Liver (tissue), 9 donors: ENCODE measurements around the gene TUBB3. TPM values are rescaled to one million over a fixed set of nuclear protein-coding genes. Genes with fewer than 3 reads are reported as not detected.

Source experiments
- DNase-seq: peaks from one replicate; pipeline ENCODE4 v3.0.0-alpha.2; 2017; ENCODE audit warnings: low spot score
- H3K27ac ChIP-seq, 2 donors: one replicate each; pipeline ENCODE4 v1.7.0; 2013; ENCODE audit warnings: inconsistent platforms in 2 of 2, low read length in 2 of 2, control low read depth in 1 of 2, low read depth in 1 of 2, mild to moderate bottlenecking in 1 of 2
- H3K27me3 ChIP-seq, 4 donors: one replicate each; pipeline versions ENCODE4 v1.6.1 to v1.7.0; 2013; ENCODE audit warnings: low read length in 3 of 4, inconsistent platforms in 1 of 4, mild to moderate bottlenecking in 1 of 4, moderate library complexity in 1 of 4; ENCODE audit not compliant: control insufficient read depth in 4 of 4, insufficient read depth in 4 of 4
- H3K36me3 ChIP-seq, 4 donors: one replicate each; pipeline versions ENCODE4 v1.6.1 to v1.7.0; 2013; ENCODE audit warnings: low read length in 3 of 4, mild to moderate bottlenecking in 3 of 4, low read depth in 1 of 4, moderate library complexity in 1 of 4; ENCODE audit not compliant: control insufficient read depth in 4 of 4, insufficient read depth in 3 of 4
- H3K4me1 ChIP-seq, 4 donors: one replicate each; pipeline versions ENCODE4 v1.6.1 to v1.7.0; 2013; ENCODE audit warnings: low read length in 3 of 4, mild to moderate bottlenecking in 3 of 4, moderate library complexity in 1 of 4; ENCODE audit not compliant: control insufficient read depth in 4 of 4, insufficient read depth in 4 of 4
- H3K4me3 ChIP-seq, 3 donors: one replicate each; pipeline versions ENCODE4 v1.6.1 to v1.7.0; 2013; ENCODE audit warnings: low read length in 3 of 3, control low read depth in 1 of 3, low read depth in 1 of 3, mild to moderate bottlenecking in 1 of 3
- H3K9ac ChIP-seq, 2 donors: one replicate each; pipeline ENCODE4 v1.7.0; 2013; ENCODE audit warnings: low read length in 2 of 2, mild to moderate bottlenecking in 2 of 2, moderate library complexity in 2 of 2, control low read depth in 1 of 2, low read depth in 1 of 2
- H3K9me3 ChIP-seq, 4 donors: one replicate each; pipeline versions ENCODE4 v1.6.1 to v1.7.0; 2013; ENCODE audit warnings: low read length in 3 of 4; ENCODE audit not compliant: control insufficient read depth in 4 of 4
- ATF3 ChIP-seq: IDR thresholded peaks from 2 replicates; pipeline ENCODE4 v1.6.1; 2016; ENCODE audit warnings: antibody characterized with exemption
- EGR1 ChIP-seq, 2 donors: IDR thresholded peaks; 2 replicates each; pipeline ENCODE4 v1.6.1; 2016 to 2018; ENCODE audit warnings: antibody characterized with exemption in 2 of 2, low read depth in 2 of 2
- FOXA1 ChIP-seq: IDR thresholded peaks from 2 replicates; pipeline ENCODE4 v1.6.1; 2016; ENCODE audit warnings: antibody characterized with exemption
- FOXA2 ChIP-seq: IDR thresholded peaks from 2 replicates; pipeline ENCODE4 v1.6.1; 2016; ENCODE audit warnings: antibody characterized with exemption
- GABPA ChIP-seq, 2 donors: IDR thresholded peaks in 1 of 2; conservative IDR thresholded peaks in 1 of 2; 2 replicates each; pipeline ENCODE4 v1.6.1; 2016; ENCODE audit warnings: antibody characterized with exemption in 2 of 2, mild to moderate bottlenecking in 1 of 2, moderate library complexity in 1 of 2
- HNF4A ChIP-seq, 2 donors: conservative IDR thresholded peaks; 2 replicates each; pipeline ENCODE4 v1.6.1; 2016; ENCODE audit warnings: antibody characterized with exemption in 2 of 2, mild to moderate bottlenecking in 2 of 2
- HNF4G ChIP-seq: IDR thresholded peaks from 2 replicates; pipeline ENCODE4 v1.6.1; 2016; ENCODE audit warnings: antibody characterized with exemption
- JUND ChIP-seq, 2 donors: IDR thresholded peaks; 2 replicates each; pipeline ENCODE4 v1.6.1; 2016; ENCODE audit warnings: antibody characterized with exemption in 2 of 2
- MAX ChIP-seq: IDR thresholded peaks from 2 replicates; pipeline ENCODE4 v1.6.1; 2016; ENCODE audit warnings: antibody characterized with exemption
- NR2F2 ChIP-seq: IDR thresholded peaks from 2 replicates; pipeline ENCODE4 v1.6.1; 2016; ENCODE audit warnings: antibody characterized with exemption
- RAD21 ChIP-seq, 2 donors: IDR thresholded peaks; 2 replicates each; pipeline ENCODE4 v1.6.1; 2016; ENCODE audit warnings: antibody characterized with exemption in 2 of 2, mild to moderate bottlenecking in 2 of 2
- RXRA ChIP-seq, 2 donors: IDR thresholded peaks; 2 replicates each; pipeline ENCODE4 v1.6.1; 2017 to 2018; ENCODE audit warnings: antibody characterized with exemption in 2 of 2, mild to moderate bottlenecking in 1 of 2
- SP1 ChIP-seq: IDR thresholded peaks from 2 replicates; pipeline ENCODE4 v1.6.1; 2018; ENCODE audit warnings: antibody characterized with exemption, mild to moderate bottlenecking
- TAF1 ChIP-seq: conservative IDR thresholded peaks from 2 replicates; pipeline ENCODE4 v1.6.1; 2016; ENCODE audit warnings: antibody characterized with exemption, mild to moderate bottlenecking
- YY1 ChIP-seq: IDR thresholded peaks from 2 replicates; pipeline ENCODE4 v1.6.1; 2016; ENCODE audit warnings: antibody characterized with exemption, mild to moderate bottlenecking
- WGBS: extraction: QIAGEN DNeasy Blood & Tissue Kit; methylation state at CpG from one replicate; pipeline ENCODE4 v1.1.7; 2013; 5-methylcytosine and 5-hydroxymethylcytosine counted together
- polyA plus RNA-seq, 2 donors: library from polyadenylated mRNA; stranded (reverse) in 1 of 2; unstranded in 1 of 2; fragments of 200-250 nt in 1 of 2; fragments of >200 nt in 1 of 2; fragmentation: Nextera tagmentation in 1 of 2; extraction: Ambion mirVana in 1 of 2; gene quantifications; one replicate each; pipeline versions ENCODE4 v1.2.1 to v1.2.3, GENCODE V29; 2013 to 2015
- total RNA-seq, 2 donors: library from RNA; depleted of rRNA; stranded (reverse); fragments of >200 nt; gene quantifications; one replicate each; pipeline ENCODE4 v1.2.3, GENCODE V29; 2014
- TF ChIP-seq, protein P1 (sequence below): IDR thresholded peaks from 2 replicates; pipeline ENCODE4 v1.6.1; 2016; ENCODE audit warnings: antibody characterized with exemption
- TF ChIP-seq, protein P2 (sequence below): fragments of 150-350 bp; IDR thresholded peaks from 2 replicates; pipeline ENCODE4 v1.5.1; 2017; ENCODE audit warnings: improper control_type of control experiment, low read depth, low read length; ENCODE audit not compliant: missing input control
- TF ChIP-seq, protein P3 (sequence below): IDR thresholded peaks from 2 replicates; pipeline ENCODE4 v1.6.1; 2016; ENCODE audit warnings: antibody characterized with exemption, mild to moderate bottlenecking
- donor health status: healthy.
- donor health status: healthy.
- donor health status: healthy.
- donor health status: healthy.
- donor health status: healthy.

Gene TUBB3
- total and polyA plus RNA-seq, 4 donors = 0.17 to 0.89 (median 0.25) TPM; not detected in 1

DNA sequence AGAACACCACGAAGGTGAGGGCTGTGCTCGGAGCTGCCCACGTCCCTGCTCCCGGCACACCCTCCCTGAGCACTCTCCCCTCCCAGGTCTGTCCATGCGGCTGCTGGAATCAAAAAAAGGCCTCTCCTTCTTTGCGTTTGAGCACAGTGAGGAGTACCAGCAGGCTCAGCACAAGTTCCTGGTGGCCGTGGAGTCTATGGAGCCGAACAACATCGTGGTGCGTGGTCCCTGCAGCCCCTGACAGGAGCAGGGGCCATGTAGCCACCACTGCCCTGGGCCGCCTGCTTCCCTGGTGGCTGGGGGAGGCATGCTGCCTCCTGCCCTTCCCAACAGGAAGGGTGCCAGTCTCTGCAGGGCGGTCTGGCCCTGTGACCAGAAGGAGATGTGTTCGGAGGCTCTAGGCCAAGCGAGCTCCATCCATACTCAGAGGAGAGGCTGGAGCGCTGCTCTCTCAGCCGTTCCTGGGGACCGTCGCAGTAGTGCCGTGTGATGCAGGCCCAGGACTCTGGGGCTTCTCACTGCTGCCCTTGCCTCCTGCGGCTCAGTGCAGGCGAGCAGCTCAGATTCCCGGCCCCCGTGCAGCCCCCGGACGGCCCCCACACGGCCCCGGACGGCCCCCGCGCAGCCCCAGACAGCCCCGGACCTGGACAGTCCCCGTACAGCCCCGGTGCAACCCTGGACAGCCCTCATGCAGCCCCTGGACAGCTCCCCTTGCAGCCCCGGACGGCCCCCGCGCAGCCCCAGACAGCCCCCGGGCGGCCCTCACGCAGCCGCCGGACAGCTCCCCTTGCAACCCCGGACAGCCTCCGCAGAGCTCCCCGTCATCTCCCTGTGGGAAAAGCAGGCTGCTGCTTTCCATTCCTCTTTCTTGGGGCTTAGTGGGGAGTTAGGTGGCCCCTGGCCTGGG, 29.2 kb upstream of the TUBB3 start:
- 95% methylated on average over 45 of the region's 45 CpGs for WGBS
- TF ChIP-seq NR2F2 = no peak
- TF ChIP-seq HNF4A (conservative IDR thresholded peaks at IDR 0.05) = no peak
- TF ChIP-seq EGR1 (IDR thresholded peaks at IDR 0.05; ENCODE audit: low read depth in 2 of 2) = no peak
- TF ChIP-seq, protein P1, sequence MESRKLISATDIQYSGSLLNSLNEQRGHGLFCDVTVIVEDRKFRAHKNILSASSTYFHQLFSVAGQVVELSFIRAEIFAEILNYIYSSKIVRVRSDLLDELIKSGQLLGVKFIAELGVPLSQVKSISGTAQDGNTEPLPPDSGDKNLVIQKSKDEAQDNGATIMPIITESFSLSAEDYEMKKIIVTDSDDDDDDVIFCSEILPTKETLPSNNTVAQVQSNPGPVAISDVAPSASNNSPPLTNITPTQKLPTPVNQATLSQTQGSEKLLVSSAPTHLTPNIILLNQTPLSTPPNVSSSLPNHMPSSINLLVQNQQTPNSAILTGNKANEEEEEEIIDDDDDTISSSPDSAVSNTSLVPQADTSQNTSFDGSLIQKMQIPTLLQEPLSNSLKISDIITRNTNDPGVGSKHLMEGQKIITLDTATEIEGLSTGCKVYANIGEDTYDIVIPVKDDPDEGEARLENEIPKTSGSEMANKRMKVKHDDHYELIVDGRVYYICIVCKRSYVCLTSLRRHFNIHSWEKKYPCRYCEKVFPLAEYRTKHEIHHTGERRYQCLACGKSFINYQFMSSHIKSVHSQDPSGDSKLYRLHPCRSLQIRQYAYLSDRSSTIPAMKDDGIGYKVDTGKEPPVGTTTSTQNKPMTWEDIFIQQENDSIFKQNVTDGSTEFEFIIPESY = no peak
- TF ChIP-seq, protein P2, sequence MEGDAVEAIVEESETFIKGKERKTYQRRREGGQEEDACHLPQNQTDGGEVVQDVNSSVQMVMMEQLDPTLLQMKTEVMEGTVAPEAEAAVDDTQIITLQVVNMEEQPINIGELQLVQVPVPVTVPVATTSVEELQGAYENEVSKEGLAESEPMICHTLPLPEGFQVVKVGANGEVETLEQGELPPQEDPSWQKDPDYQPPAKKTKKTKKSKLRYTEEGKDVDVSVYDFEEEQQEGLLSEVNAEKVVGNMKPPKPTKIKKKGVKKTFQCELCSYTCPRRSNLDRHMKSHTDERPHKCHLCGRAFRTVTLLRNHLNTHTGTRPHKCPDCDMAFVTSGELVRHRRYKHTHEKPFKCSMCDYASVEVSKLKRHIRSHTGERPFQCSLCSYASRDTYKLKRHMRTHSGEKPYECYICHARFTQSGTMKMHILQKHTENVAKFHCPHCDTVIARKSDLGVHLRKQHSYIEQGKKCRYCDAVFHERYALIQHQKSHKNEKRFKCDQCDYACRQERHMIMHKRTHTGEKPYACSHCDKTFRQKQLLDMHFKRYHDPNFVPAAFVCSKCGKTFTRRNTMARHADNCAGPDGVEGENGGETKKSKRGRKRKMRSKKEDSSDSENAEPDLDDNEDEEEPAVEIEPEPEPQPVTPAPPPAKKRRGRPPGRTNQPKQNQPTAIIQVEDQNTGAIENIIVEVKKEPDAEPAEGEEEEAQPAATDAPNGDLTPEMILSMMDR = no peak
- no peak for TF ChIP-seq FOXA2
- TF ChIP-seq JUND (IDR thresholded peaks at IDR 0.05) = no peak
- TF ChIP-seq HNF4G = no peak
- TF ChIP-seq SP1 = no peak
- no peak for TF ChIP-seq YY1
- TF ChIP-seq TAF1 = no peak
- TF ChIP-seq MAX = no peak
- no peak for TF ChIP-seq RAD21 (IDR thresholded peaks at IDR 0.05)
- no peak for TF ChIP-seq ATF3
- TF ChIP-seq, protein P3, sequence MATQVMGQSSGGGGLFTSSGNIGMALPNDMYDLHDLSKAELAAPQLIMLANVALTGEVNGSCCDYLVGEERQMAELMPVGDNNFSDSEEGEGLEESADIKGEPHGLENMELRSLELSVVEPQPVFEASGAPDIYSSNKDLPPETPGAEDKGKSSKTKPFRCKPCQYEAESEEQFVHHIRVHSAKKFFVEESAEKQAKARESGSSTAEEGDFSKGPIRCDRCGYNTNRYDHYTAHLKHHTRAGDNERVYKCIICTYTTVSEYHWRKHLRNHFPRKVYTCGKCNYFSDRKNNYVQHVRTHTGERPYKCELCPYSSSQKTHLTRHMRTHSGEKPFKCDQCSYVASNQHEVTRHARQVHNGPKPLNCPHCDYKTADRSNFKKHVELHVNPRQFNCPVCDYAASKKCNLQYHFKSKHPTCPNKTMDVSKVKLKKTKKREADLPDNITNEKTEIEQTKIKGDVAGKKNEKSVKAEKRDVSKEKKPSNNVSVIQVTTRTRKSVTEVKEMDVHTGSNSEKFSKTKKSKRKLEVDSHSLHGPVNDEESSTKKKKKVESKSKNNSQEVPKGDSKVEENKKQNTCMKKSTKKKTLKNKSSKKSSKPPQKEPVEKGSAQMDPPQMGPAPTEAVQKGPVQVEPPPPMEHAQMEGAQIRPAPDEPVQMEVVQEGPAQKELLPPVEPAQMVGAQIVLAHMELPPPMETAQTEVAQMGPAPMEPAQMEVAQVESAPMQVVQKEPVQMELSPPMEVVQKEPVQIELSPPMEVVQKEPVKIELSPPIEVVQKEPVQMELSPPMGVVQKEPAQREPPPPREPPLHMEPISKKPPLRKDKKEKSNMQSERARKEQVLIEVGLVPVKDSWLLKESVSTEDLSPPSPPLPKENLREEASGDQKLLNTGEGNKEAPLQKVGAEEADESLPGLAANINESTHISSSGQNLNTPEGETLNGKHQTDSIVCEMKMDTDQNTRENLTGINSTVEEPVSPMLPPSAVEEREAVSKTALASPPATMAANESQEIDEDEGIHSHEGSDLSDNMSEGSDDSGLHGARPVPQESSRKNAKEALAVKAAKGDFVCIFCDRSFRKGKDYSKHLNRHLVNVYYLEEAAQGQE = no peak
- TF ChIP-seq RXRA (IDR thresholded peaks at IDR 0.05) = no peak
- no peak for TF ChIP-seq GABPA (IDR thresholded peaks at IDR 0.05 in 1 of 2, conservative IDR thresholded peaks at IDR 0.05 in 1 of 2)
- no peak for TF ChIP-seq FOXA1
- H3K9ac ChIP-seq = no peak overlapping the region
- H3K27me3 ChIP-seq = no peaks in the 10 kb centered on the region
- peaks cover 43 to 78% (median 50%) of the 10 kb centered on the region in 4 donors for H3K36me3 ChIP-seq
- no peaks in the 10 kb centered on the region for H3K4me1 ChIP-seq
- H3K4me3 ChIP-seq = no peak overlapping the region
- no peaks in the 10 kb centered on the region for H3K9me3 ChIP-seq
- H3K27ac ChIP-seq = no peak overlapping the region
- no peak for DNase-seq
